Measurements from ENCODE around the gene P2RY6. TPM values are rescaled to one million over a fixed set of nuclear protein-coding genes. Genes with fewer than 3 reads are reported as not detected.

The P2RY6 gene
- total and polyA plus RNA-seq, 2 of the 4 experiments (the other 2 are of a cell fraction) = 0.44 TPM; not detected in 1

GRCh38 chr11:73260127-73260457, 12.0 kb upstream of the P2RY6 start:
- POLR2A ChIA-PET (ENCODE audit: unreplicated experiment) = no interaction called here

More at GRCh38 chr11:73260127-73260457, 12.0 kb upstream of the P2RY6 start:
- in situ Hi-C loops (cut with MboI; ENCODE audit: low sequenced_read_pairs) = no loop called here
- Histone ChIP-seq H3K4me3 (ENCODE audit: insufficient read depth, low read depth, low read length) (no peak overlapping the region), H3K4me2 (ENCODE audit: low read depth, low read length) (no peak overlapping the region), H3K36me3 (ENCODE audit: control insufficient read depth, insufficient read depth, low read length) (no peaks in the 10 kb centered on the region), H3K18ac (ENCODE audit: low read depth, low read length) (no peak overlapping the region), H3K27me3 (ENCODE audit: control insufficient read depth, insufficient read depth, low read length) (peaks cover 7% of the 10 kb centered on the region), H2BK5ac (ENCODE audit: low read depth, low read length, poor library complexity, severe bottlenecking) (no peak overlapping the region), H2AK9ac (replicated peaks; ENCODE audit: low read depth, low read length, poor library complexity) (no peak overlapping the region), H3K14ac (replicated peaks; ENCODE audit: low read depth, low read length) (no peak overlapping the region), H3K4ac (ENCODE audit: low read depth, low read length) (no peak overlapping the region), H3K4me1 (ENCODE audit: control insufficient read depth, insufficient read depth, low read length) (peaks cover 16% of the 10 kb centered on the region), H3K9me1 (ENCODE audit: insufficient read depth, low read length) (peaks cover 14% of the 10 kb centered on the region), H3K27ac (ENCODE audit: insufficient read depth, low read length) (no peak overlapping the region), H3K9me3 (ENCODE audit: control insufficient read depth, insufficient read depth, low read length) (no peaks in the 10 kb centered on the region), H2AK5ac (ENCODE audit: low read depth, low read length) (no peak overlapping the region), H3K9ac (ENCODE audit: low read depth, low read length) (no peak overlapping the region), H4K8ac (ENCODE audit: low read depth in 2 of 2, low read length in 2 of 2) (no peak overlapping the region), H2BK20ac (ENCODE audit: low read depth, low read length) (no peak overlapping the region), H4K20me1 (ENCODE audit: insufficient read depth, low read length) (no peaks in the 10 kb centered on the region), H3K23ac (ENCODE audit: low read depth, low read length) (no peak overlapping the region), H3K79me1 (ENCODE audit: low read depth in 1 of 2, low read length in 2 of 2) (no peaks in the 10 kb centered on the region), H2BK120ac (ENCODE audit: low read depth, low read length) (no peak overlapping the region), H3K56ac (ENCODE audit: extremely low read depth, insufficient read depth, low read length) (no peak overlapping the region), H4K91ac (ENCODE audit: insufficient read depth, low read depth, low read length) (no peak overlapping the region), H2AFZ (replicated peaks; ENCODE audit: low read length, poor library complexity) (no peak overlapping the region), H2BK15ac (ENCODE audit: low read depth, low read length) (no peak overlapping the region), H4K5ac (ENCODE audit: low read depth, low read length) (no peak overlapping the region)
- ATAC-seq (ENCODE audit: low read depth) = no peak
- intact Hi-C loops (cut with micrococcal nuclease) = no loop called here
- CTCF ChIA-PET = no interaction called here
- TF ChIP-seq POLR2A (IDR thresholded peaks at IDR 0.05; ENCODE audit: low read depth, low read length) = no peak
- TF ChIP-seq MXI1 (IDR thresholded peaks at IDR 0.05; ENCODE audit: borderline replicate concordance, low read depth, low read length) = no peak
- TF ChIP-seq SMC3 (IDR thresholded peaks at IDR 0.05; ENCODE audit: low read depth, low read length) = no peak
- no peak for TF ChIP-seq CHD1 (IDR thresholded peaks at IDR 0.05; ENCODE audit: low read depth, low read length)
- no peak for TF ChIP-seq CEBPB (IDR thresholded peaks at IDR 0.05; ENCODE audit: low read depth, low read length)
- no peak for TF ChIP-seq MAFK (IDR thresholded peaks at IDR 0.05; ENCODE audit: low read depth, low read length)
- TF ChIP-seq, protein P1, sequence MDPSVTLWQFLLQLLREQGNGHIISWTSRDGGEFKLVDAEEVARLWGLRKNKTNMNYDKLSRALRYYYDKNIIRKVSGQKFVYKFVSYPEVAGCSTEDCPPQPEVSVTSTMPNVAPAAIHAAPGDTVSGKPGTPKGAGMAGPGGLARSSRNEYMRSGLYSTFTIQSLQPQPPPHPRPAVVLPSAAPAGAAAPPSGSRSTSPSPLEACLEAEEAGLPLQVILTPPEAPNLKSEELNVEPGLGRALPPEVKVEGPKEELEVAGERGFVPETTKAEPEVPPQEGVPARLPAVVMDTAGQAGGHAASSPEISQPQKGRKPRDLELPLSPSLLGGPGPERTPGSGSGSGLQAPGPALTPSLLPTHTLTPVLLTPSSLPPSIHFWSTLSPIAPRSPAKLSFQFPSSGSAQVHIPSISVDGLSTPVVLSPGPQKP (IDR thresholded peaks at IDR 0.05; ENCODE audit: borderline replicate concordance, low read depth, low read length) = no peak
- BruUV-seq (replicated peaks) = no TSS peak
- no peak for DNase-seq
- dilution Hi-C loops (cut with HindIII; ENCODE audit: low sequenced_read_pairs, unreplicated experiment) = no loop called here

Data from IMR-90 (cell line).